Prostate gland (tissue), 2 donors: ENCODE measurements around the gene BOC. TPM values are rescaled to one million over a fixed set of nuclear protein-coding genes. Genes with fewer than 3 reads are reported as not detected.

Experiments
- DNase-seq: peaks from one replicate; pipeline ENCODE4 v3.0.0-alpha.2; 2019; ENCODE audit warnings: low spot score
- H3K27ac ChIP-seq, 2 donors: fragments of 200-600 bp; sonication (generic); 2 replicates each; pipeline ENCODE4 v1.5.1; 2017 to 2019
- H3K27me3 ChIP-seq: fragments of 200-600 bp; sonication (generic); replicated peaks from 2 replicates; pipeline ENCODE4 v1.5.1; 2019; ENCODE audit not compliant: insufficient read depth
- H3K36me3 ChIP-seq, 2 donors: fragments of 200-600 bp; sonication (generic); 1 replicate in 1 of 2; 2 replicates in 1 of 2; pipeline versions ENCODE4 v1.5.1 to v1.8.1; 2017 to 2019
- H3K4me1 ChIP-seq: fragments of 200-600 bp; sonication (generic); replicated peaks from 2 replicates; pipeline ENCODE4 v1.5.1; 2019
- H3K4me3 ChIP-seq, 2 donors: fragments of 200-600 bp; sonication (generic); 2 replicates each; pipeline ENCODE4 v1.5.1; 2017 to 2019
- H3K9me3 ChIP-seq: fragments of 200-600 bp; sonication (generic); 2 replicates; pipeline ENCODE4 v1.5.1; 2017
- POLR2A ChIP-seq: fragments of 450-650 bp; IDR thresholded peaks from one replicate; pipeline ENCODE4 v1.6.1; 2016; ENCODE audit warnings: antibody characterized with exemption, mild to moderate bottlenecking
- POLR2AphosphoS5 ChIP-seq: sonication (generic); formaldehyde crosslinking; IDR thresholded peaks from one replicate; pipeline ENCODE4 v1.6.1; 2017; ENCODE audit warnings: antibody characterized with exemption
- WGBS: methylation state at CpG from one replicate; pipeline ENCODE4 v1.1.5; 2018; 5-methylcytosine and 5-hydroxymethylcytosine counted together
- intact Hi-C: fragments of 100-400 bp; cut with DNase I; formaldehyde crosslinking; loops from one replicate; pipeline ENCODE4 v1.14.2; 2022
- total RNA-seq, 2 donors: library from RNA; depleted of rRNA; stranded (reverse); fragments of >200 nt; gene quantifications; one replicate each; pipeline ENCODE4 v1.1.0, GENCODE V29; 2016
- TF ChIP-seq, protein P1 (sequence below), 4 experiments: fragments of 200-600 bp in 2 of 4; fragments of 450-650 bp in 2 of 4; sonication (generic) in 2 of 4; IDR thresholded peaks; 1 replicate in 3 of 4; 2 replicates in 1 of 4; pipeline ENCODE4 v1.5.1; 2016 to 2019; ENCODE audit warnings: antibody characterized with exemption in 4 of 4, mild to moderate bottlenecking in 2 of 4, moderate library complexity in 2 of 4

BOC gene
- total RNA-seq, 2 donors from 2014 or later = 41.4 to 42.3 TPM

DNA sequence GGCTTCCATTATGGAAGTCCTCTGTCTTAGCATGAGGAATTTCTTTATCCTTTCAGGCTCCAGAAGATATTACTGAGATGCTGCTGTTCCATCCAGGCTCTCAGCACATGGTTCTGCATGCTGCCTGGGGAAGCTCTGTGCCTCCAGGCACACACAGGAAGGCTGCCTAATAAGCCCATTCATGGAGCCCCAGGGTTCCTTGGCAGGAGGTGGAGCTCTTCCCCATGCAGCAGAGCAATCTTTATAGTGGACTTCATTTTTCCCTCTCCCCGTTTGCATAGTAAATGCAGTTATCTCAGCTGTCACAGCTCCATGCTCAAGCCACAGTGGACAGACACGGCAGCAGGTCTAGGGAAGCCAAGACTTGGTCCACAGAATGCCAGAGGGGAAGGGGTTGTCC, 57.6 kb downstream of the BOC start:
- H3K36me3 ChIP-seq = peaks cover 0 to 12% of the 10 kb centered on the region in 2 donors

GRCh38 chr3:113269661-113270060, 58.3 kb downstream of the BOC start:
- WGBS = 100% methylated on average over 1 of the region's 3 CpGs
- peaks cover 11% of the 10 kb centered on the region for H3K4me1 ChIP-seq
- H3K27ac ChIP-seq = no peak overlapping the region
- intact Hi-C loops = no loop called here
- H3K36me3 ChIP-seq = peaks cover 0 to 12% of the 10 kb centered on the region in 2 donors
- no peak for DNase-seq
- H3K27me3 ChIP-seq = no peaks in the 10 kb centered on the region
- no peak overlapping the region for H3K4me3 ChIP-seq
- H3K9me3 ChIP-seq = no peaks in the 10 kb centered on the region
- TF ChIP-seq POLR2AphosphoS5 (no peak), POLR2A (no peak)
- TF ChIP-seq, protein P1, sequence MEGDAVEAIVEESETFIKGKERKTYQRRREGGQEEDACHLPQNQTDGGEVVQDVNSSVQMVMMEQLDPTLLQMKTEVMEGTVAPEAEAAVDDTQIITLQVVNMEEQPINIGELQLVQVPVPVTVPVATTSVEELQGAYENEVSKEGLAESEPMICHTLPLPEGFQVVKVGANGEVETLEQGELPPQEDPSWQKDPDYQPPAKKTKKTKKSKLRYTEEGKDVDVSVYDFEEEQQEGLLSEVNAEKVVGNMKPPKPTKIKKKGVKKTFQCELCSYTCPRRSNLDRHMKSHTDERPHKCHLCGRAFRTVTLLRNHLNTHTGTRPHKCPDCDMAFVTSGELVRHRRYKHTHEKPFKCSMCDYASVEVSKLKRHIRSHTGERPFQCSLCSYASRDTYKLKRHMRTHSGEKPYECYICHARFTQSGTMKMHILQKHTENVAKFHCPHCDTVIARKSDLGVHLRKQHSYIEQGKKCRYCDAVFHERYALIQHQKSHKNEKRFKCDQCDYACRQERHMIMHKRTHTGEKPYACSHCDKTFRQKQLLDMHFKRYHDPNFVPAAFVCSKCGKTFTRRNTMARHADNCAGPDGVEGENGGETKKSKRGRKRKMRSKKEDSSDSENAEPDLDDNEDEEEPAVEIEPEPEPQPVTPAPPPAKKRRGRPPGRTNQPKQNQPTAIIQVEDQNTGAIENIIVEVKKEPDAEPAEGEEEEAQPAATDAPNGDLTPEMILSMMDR (IDR thresholded peaks at IDR 0.05) = no peak

More for the DNA sequence above, 57.6 kb downstream of the BOC start:
- Histone ChIP-seq H3K4me3 (no peak overlapping the region), H3K27me3 (no peaks in the 10 kb centered on the region), H3K4me1 (peaks cover 5% of the 10 kb centered on the region), H3K27ac (no peak overlapping the region), H3K9me3 (no peaks in the 10 kb centered on the region)
- intact Hi-C loops = no loop called here
- 74% methylated on average over 2 of the region's 2 CpGs for WGBS
- no peak for DNase-seq
- TF ChIP-seq POLR2AphosphoS5 (no peak), POLR2A (no peak)
- TF ChIP-seq, protein P1 (IDR thresholded peaks at IDR 0.05) = no peak

- H3K27me3 ChIP-seq = no peaks in the 10 kb centered on the region
- H3K36me3 ChIP-seq = peaks cover 0 to 12% of the 10 kb centered on the region in 2 donors
- peaks cover 14% of the 10 kb centered on the region for H3K4me1 ChIP-seq
- no peak overlapping the region for H3K4me3 ChIP-seq
- H3K27ac ChIP-seq = no peak overlapping the region
- 100% methylated on average over 2 of the region's 2 CpGs for WGBS
- H3K9me3 ChIP-seq = no peaks in the 10 kb centered on the region
- TF ChIP-seq POLR2A (no peak), POLR2AphosphoS5 (no peak)
- TF ChIP-seq, protein P1 (IDR thresholded peaks at IDR 0.05) = no peak
- no peak for DNase-seq
- intact Hi-C loops = no loop called here
Observed at GRCh38 chr3:113270068-113270467, 58.7 kb downstream of the BOC start.

DNA sequence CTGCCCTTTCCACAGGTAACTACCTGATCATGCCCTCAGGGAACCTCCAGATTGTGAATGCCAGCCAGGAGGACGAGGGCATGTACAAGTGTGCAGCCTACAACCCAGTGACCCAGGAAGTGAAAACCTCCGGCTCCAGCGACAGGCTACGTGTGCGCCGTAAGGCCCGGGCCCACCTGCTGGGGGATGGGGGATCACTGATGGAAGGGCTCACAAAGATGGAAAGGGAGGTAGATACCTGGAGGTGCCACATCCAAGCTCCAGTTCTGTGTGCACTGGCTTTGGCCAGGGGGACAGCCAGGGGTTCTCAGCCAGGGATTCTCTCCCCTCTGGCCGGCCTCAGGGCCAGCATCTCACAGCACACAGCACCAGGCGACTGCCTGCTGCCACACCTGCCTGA, 59.4 kb downstream of the BOC start:
- Histone ChIP-seq H3K27me3 (no peaks in the 10 kb centered on the region), H3K4me1 (peaks cover 21% of the 10 kb centered on the region), H3K36me3 (peaks cover 0 to 12% of the 10 kb centered on the region in 2 donors), H3K27ac (peak overlapping the region; percentile 2 to 54), H3K4me3 (no peak overlapping the region), H3K9me3 (no peaks in the 10 kb centered on the region)
- 87% methylated on average over 7 of the region's 9 CpGs for WGBS
- TF ChIP-seq, protein P1 (IDR thresholded peaks at IDR 0.05) = no peak
- no peak for TF ChIP-seq POLR2AphosphoS5
- no peak for DNase-seq
- intact Hi-C loops = no loop called here

DNA sequence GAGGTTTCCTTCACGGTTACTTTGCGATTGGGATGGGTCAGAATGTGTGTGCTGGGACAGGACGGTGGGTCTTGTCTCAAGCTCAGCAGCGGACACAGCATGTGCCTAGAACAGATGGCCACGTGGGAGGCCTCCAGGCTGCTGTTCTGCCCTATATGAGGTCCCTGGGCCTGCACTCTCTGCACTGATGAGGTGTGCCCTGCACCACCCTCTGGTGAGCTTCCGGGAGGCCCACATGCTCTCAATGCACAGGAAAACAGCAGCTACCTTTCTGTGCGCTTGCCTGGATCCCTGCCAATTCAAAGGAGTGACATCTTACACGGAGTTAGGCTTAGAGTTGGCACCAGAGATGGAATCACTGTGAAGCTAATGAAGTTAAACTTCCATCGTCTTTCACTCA, 59.8 kb downstream of the BOC start:
- 58% methylated on average over 9 of the region's 9 CpGs for WGBS
- peaks cover 0 to 12% of the 10 kb centered on the region in 2 donors for H3K36me3 ChIP-seq
- H3K27ac ChIP-seq = peak overlapping the region; percentile 2 to 54
- TF ChIP-seq, protein P1 (IDR thresholded peaks at IDR 0.05) = no peak
- TF ChIP-seq POLR2A (no peak), POLR2AphosphoS5 (no peak)
- no peaks in the 10 kb centered on the region for H3K9me3 ChIP-seq
- DNase-seq = no peak
- H3K4me1 ChIP-seq = peaks cover 22% of the 10 kb centered on the region
- intact Hi-C loops = no loop called here
- H3K27me3 ChIP-seq = no peaks in the 10 kb centered on the region
- no peak overlapping the region for H3K4me3 ChIP-seq
